Fibroblast of lung (primary cell): ENCODE measurements around the gene FRMD1. TPM values are rescaled to one million over a fixed set of nuclear protein-coding genes. Genes with fewer than 3 reads are reported as not detected.

Source experiments
- DNase-seq, 2 donors: peaks; one replicate each; pipeline versions ENCODE4 v3.0.0 to v3.0.0-alpha.2; 2010; ENCODE audit warnings: low read depth in 2 of 2
- H2AFZ ChIP-seq: 2 replicates; pipeline ENCODE4 v1.5.1; 2012; ENCODE audit warnings: low read length, control low read depth, inconsistent platforms
- H3K27ac ChIP-seq: 2 replicates; pipeline ENCODE4 v1.5.1; 2011; ENCODE audit warnings: low read length, control low read depth; ENCODE audit not compliant: insufficient read depth
- H3K27me3 ChIP-seq: 2 replicates; pipeline ENCODE4 v1.5.1; 2011; ENCODE audit warnings: mild to moderate bottlenecking, low read length; ENCODE audit not compliant: control insufficient read depth, insufficient read depth
- H3K36me3 ChIP-seq: 2 replicates; pipeline ENCODE4 v1.5.1; 2011; ENCODE audit warnings: low read length; ENCODE audit not compliant: control insufficient read depth, insufficient read depth
- H3K4me1 ChIP-seq: 2 replicates; pipeline ENCODE4 v1.5.1; 2011; ENCODE audit warnings: low read length; ENCODE audit not compliant: control insufficient read depth, insufficient read depth; ENCODE audit errors: extremely low read depth
- H3K4me2 ChIP-seq: 2 replicates; pipeline ENCODE4 v1.5.1; 2011; ENCODE audit warnings: low read length, control low read depth; ENCODE audit not compliant: insufficient read depth; ENCODE audit errors: extremely low read depth
- H3K4me3 ChIP-seq, 4 experiments: fragments of 200-600 bp in 1 of 4; sonication (generic) in 1 of 4; replicated peaks in 1 of 4; 2 replicates each; pipeline ENCODE4 v1.5.1; 2011 to 2016; ENCODE audit warnings: low read length in 4 of 4, low read depth in 3 of 4, mild to moderate bottlenecking in 3 of 4, control low read depth in 2 of 4, inconsistent platforms in 1 of 4, mixed read lengths in 1 of 4; ENCODE audit not compliant: insufficient read depth in 1 of 4; ENCODE audit errors: control extremely low read depth in 1 of 4
- H3K79me2 ChIP-seq: 2 replicates; pipeline ENCODE4 v1.5.1; 2012; ENCODE audit warnings: mild to moderate bottlenecking, low read length, inconsistent platforms; ENCODE audit not compliant: control insufficient read depth, insufficient read depth
- H3K9ac ChIP-seq: 2 replicates; pipeline ENCODE4 v1.5.1; 2011; ENCODE audit warnings: mild to moderate bottlenecking, low read length, control low read depth; ENCODE audit not compliant: insufficient read depth
- H3K9me3 ChIP-seq: 2 replicates; pipeline ENCODE4 v1.5.1; 2012; ENCODE audit warnings: low read depth, low read length; ENCODE audit not compliant: control insufficient read depth, insufficient read depth
- H4K20me1 ChIP-seq: 2 replicates; pipeline ENCODE4 v1.5.1; 2011; ENCODE audit warnings: low read length; ENCODE audit not compliant: control insufficient read depth, insufficient read depth; ENCODE audit errors: extremely low read depth
- CTCF ChIP-seq, 2 donors: IDR thresholded peaks in 1 of 2; conservative IDR thresholded peaks in 1 of 2; 1 replicate in 1 of 2; 2 replicates in 1 of 2; pipeline ENCODE4 v1.5.1; 2011 to 2012; ENCODE audit warnings: low read length in 2 of 2, control low read depth in 1 of 2, inconsistent platforms in 1 of 2, low read depth in 1 of 2, mild to moderate bottlenecking in 1 of 2
- EZH2 ChIP-seq: IDR thresholded peaks from 2 replicates; pipeline ENCODE4 v1.5.1; 2012; ENCODE audit warnings: low read length, control low read depth, mild to moderate bottlenecking; ENCODE audit errors: missing control alignments
- polyA plus RNA-seq, 2 donors: library from polyadenylated mRNA; depleted of rRNA in 1 of 2; stranded (reverse) in 1 of 2; unstranded in 1 of 2; fragments of >200 nt; gene quantifications; 2 replicates each; pipeline ENCODE4 v1.2.1, GENCODE V29; 2011 to 2012; ENCODE audit warnings: missing spikeins in 1 of 2
- total RNA-seq: library from RNA; depleted of rRNA; stranded (reverse); fragments of >200 nt; gene quantifications from 2 replicates; pipeline ENCODE4 v1.2.1, GENCODE V29; 2014

FRMD1 gene
- total and polyA plus RNA-seq, 2 donors (not counting 1 experiment from before 2014, with no cell fraction given) = not detected

- Histone ChIP-seq H4K20me1 (no peaks in the 10 kb centered on the region), H3K27ac (no peak overlapping the region), H3K9me3 (no peaks in the 10 kb centered on the region), H3K27me3 (no peaks in the 10 kb centered on the region), H3K36me3 (no peaks in the 10 kb centered on the region), H3K4me3 (no peak overlapping the region), H3K9ac (no peak overlapping the region), H3K4me2 (no peak overlapping the region), H3K4me1 (no peaks in the 10 kb centered on the region), H3K79me2 (no peaks in the 10 kb centered on the region), H2AFZ (no peak overlapping the region)
- no peak for TF ChIP-seq CTCF (conservative IDR thresholded peaks at IDR 0.05 in 1 of 2, IDR thresholded peaks at IDR 0.05 in 1 of 2; ENCODE audit: low read depth in 1 of 2, low read length in 2 of 2)
- no peak for TF ChIP-seq EZH2
- DNase-seq = no peak
These were observed 34.2 kb upstream of the FRMD1 start for GRCh38 chr6:168113226-168113625.

- Histone ChIP-seq H3K4me2 (no peak overlapping the region), H3K9me3 (no peaks in the 10 kb centered on the region), H3K4me1 (no peaks in the 10 kb centered on the region), H2AFZ (no peak overlapping the region), H3K27ac (no peak overlapping the region), H3K4me3 (no peak overlapping the region), H3K36me3 (no peaks in the 10 kb centered on the region), H4K20me1 (no peaks in the 10 kb centered on the region), H3K27me3 (no peaks in the 10 kb centered on the region), H3K9ac (no peak overlapping the region), H3K79me2 (no peaks in the 10 kb centered on the region)
- no peak for DNase-seq
- TF ChIP-seq CTCF (conservative IDR thresholded peaks at IDR 0.05 in 1 of 2, IDR thresholded peaks at IDR 0.05 in 1 of 2; ENCODE audit: low read depth in 1 of 2, low read length in 2 of 2) (no peak), EZH2 (no peak)
These were observed 32.9 kb upstream of the FRMD1 start for GRCh38 chr6:168111911-168112310.

- H2AFZ ChIP-seq = no peak overlapping the region
- H3K27me3 ChIP-seq = no peaks in the 10 kb centered on the region
- H3K9ac ChIP-seq = no peak overlapping the region
- H3K4me2 ChIP-seq = no peak overlapping the region
- no peak overlapping the region for H3K27ac ChIP-seq
- no peaks in the 10 kb centered on the region for H4K20me1 ChIP-seq
- no peak overlapping the region for H3K4me3 ChIP-seq
- H3K9me3 ChIP-seq = no peaks in the 10 kb centered on the region
- TF ChIP-seq EZH2 (no peak), CTCF (conservative IDR thresholded peaks at IDR 0.05 in 1 of 2, IDR thresholded peaks at IDR 0.05 in 1 of 2; ENCODE audit: low read depth in 1 of 2, low read length in 2 of 2) (no peak)
- no peaks in the 10 kb centered on the region for H3K36me3 ChIP-seq
- DNase-seq = no peak
- H3K79me2 ChIP-seq = no peaks in the 10 kb centered on the region
- H3K4me1 ChIP-seq = no peaks in the 10 kb centered on the region
These were observed 31.4 kb upstream of the FRMD1 start for GRCh38 chr6:168110437-168110836.
